T1000 (cell line): ENCODE results near the gene SPATA31C2.
"Not testable (repeated sequence)": the region's sequence is repeated elsewhere in the genome, so short reads cannot be mapped to it uniquely, and the experiment has no call there.

Source experiments
- DNase-seq: peaks from one replicate; lab custom pipeline; 2025; ENCODE audit warnings: mixed read lengths; lab: John Stamatoyannopoulos, UW

SPATA31C2 gene

DNA sequence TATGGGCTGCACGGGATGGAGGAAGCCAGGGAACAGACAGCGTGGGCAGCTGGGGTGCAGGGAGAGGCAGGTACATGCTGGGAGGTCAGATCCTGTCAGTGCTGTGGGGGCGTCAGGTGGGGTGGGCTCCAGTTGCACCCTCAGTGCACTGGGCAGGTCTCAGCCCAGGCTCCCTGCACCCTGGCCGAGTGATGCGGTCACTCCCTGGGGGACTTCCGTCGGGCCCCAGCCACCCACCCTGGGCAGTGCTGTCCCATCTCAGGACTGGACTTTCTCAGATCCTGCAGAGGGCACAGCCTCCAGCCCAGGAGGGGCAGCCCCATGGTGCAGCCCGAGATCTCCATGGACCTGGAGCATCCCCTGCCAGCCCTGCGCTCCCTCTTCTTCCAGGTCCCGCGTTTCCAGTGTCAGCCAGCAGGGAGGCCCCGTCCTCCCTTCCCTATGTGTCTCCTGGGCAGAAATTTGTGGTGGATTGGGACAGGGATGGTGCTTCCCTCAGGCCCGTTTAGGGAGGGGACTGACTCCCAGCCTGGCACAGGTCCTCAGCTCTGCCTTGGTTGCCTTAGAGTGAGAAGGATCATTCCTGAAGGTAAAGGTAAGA lies 10.5 kb downstream of the SPATA31C2 start:
- not testable (repeated sequence) for DNase-seq

DNA sequence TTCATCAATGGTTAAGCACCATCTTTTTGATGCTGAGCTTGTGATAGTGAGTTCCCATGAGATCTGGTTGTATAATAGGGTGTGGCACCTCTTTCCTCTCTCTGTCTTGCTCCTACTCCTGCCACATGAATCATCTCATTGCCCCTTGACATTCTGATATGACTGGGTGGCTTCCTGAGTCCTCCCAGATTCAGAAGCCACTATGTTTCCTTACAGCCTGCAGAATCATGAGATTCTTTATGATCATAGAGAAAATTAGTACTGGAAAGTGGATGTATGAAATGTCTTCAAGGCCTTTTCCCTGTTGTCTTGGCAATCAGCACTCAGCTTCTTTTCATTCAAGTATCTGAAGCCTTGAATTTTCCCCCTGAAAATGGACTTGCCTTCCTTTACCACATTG lies 14.9 kb downstream of the SPATA31C2 start:
- not testable (repeated sequence) for DNase-seq

DNA sequence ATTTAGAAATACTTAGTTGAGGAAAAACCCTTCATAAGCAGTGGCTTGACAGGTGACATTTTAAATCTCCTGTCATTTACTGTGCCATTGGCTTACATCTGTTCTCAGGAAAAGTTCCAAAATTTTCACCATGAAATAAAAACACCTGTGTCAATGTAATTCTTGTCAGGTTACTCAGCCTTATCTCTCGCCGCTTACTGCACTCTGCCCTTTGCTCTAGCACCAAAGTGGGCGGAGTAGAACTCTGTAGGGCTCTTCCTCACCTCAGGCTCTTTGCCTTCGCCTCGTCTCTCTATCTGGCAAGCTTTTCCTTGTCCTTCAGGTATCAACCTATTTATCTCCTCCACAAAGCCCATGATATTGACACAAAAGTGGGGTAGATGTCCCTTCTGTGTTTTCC lies 20.2 kb downstream of the SPATA31C2 start:
- not testable (repeated sequence) for DNase-seq

DNA sequence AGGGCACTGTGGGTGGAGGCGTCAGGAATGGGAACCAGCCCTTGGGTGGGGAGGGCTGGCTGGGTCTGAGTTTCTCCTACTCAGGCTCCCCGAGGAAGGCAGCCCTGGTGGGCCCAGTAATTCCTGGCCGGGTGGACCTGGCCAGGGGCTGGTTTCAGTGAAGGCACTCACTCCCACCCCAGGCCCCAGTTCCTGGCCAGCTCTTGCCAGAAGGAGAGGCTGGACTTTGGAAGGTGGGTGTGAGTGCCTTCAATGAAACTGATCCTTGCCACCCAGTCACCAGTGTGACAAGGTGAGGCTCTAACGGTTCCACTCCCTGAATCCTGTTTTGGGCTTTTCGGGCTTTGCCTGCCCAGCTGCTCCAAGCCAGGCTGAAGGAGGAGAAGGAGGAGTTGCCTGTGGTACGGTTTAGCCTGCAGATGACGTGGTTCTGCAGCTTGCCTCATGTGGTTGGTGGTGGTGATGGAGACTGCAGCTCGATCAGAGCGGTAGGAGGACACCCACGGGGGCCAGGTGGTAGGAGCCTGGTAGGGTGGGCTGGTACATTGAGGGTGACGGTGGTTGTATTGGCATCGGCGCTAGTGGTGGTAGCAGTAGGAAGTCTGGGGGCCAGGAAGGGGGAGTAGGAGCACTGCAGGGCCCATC lies 23.2 kb downstream of the SPATA31C2 start:
- DNase-seq: not testable (repeated sequence)

DNA sequence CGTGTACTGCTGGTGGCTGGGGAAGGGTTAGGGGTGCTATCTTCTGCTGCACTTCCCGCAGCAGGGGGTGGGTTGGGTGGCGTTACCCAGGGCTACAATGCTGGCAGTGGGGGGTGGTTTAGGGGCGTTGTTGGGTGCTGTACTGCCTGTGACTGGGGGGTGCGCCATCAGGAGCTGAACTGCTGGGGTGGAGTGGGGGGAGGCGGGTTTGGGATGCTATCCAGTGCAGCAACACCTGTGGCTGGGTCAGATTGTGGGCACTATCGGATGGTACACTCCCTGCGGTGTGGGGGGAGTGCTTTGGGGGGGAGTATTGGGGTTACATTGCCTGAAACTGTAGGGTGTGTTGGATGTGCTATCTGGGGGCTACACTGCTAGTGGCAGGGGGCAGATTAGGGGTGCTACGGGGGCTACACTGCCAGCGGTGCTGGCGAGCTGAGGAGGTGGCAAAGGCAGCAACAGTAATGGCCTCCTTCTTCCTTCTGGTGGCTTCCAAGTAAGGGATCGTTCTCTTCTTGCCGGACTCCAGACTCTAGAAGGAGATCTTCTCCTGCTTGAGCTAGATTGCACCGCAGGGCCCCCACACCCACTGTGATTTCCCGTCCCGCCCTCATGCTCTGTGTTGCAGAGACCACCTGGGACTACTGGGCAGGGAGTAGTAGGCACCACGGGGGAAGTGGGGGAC lies 23.9 kb downstream of the SPATA31C2 start:
- DNase-seq: not testable (repeated sequence)

DNA sequence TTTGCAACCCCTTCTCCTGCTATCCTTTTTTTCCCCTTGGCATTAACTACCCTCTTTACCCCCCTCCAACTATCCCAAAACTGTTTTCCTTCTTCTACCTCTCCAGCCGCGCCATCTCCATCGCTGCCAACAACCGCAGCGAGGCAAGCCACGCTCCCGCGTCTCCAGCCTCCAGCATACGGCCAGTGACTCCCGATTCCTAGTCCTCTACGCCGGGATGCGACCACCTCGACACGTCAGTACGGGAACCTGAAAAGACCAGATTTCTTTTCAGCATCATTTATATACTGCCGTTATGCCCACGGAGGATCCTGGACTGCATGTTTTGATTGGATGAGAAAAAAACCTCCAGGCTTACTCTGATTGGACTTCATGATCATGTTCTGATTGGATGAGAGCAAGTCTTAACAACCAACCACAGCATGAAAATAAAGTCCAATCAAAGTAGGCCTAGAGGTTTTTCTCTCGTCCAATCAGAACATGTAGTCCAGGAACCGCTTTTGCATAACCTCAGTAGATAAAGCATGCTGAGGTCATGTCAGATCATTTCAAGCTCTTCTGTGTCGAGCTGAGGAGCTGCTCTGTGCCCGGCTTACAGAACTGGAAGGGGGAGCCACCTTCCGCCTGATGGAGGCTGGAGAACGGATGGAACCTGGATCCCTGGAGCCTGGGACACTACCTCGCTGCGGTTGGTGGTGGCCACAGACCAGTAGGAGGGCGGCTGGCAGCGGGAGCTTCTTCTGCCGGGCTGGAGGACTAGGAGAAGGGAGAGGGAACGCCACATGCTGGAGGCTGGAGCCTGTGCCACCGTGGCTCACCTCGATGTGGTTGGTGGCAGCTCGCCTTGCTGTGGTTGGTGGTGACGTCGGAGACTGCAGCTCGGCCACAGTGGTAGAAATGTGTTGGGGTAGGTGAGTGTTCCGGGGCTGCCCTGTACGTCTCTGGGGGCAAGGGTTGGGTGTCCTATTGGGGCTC lies 24.8 kb downstream of the SPATA31C2 start:
- not testable (repeated sequence) for DNase-seq

DNA sequence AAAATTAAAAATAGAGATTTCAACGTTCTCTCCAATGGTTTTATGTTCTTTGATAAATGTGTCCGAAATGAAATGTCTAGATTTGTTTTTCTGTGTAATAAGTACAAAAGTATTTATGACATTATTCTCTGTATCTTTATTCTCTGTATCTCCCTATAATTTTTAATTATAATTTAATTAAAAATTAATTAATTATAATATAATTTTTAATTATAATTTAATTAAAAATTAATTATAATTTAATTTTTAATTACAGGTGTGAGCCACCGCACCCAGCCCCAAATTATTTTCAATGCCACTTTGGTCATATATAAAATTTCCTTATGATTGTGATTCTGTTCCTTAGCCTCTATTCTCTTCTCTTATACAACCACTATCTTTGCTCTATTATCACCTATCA lies 28.2 kb downstream of the SPATA31C2 start:
- DNase-seq: no peak

DNA sequence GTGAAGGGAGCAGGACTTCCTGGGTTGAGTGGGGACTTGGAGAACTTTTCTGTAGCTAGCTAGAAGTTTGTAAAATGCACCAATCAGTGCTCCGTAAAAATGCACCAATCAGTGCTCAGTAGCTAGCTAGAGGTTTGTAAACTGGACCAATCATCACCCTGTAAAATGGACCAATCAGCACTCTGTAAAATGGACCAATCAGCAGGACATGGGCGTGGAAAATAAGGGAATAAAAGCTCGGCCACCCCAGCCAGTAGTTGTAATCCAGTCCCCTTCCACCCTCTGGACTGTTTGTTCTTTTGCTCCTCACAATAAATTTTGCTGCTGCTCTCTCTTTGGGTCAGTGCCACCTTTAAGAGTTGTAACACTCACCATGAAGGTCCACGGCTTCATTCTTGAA lies 29.5 kb downstream of the SPATA31C2 start:
- DNase-seq: no peak

DNA sequence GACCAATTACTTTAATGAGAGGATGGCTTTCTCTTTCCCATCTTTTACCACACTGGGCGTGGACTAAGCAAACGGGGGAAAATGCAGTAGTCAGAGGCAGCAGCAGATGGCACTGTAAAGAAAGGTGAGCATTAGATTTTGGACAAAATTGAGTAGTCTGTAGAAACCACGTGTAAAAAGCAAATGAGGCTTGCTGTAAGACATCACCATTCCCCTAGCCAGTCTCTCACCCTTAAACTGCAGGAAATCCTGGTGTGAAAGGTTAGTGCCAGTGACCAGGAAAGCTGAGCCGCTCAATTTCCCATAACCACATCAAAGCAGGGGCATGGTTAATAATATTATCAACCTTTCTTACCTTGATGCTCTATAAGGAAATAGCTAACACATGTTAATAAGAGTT lies 31.8 kb downstream of the SPATA31C2 start:
- no peak for DNase-seq

DNA sequence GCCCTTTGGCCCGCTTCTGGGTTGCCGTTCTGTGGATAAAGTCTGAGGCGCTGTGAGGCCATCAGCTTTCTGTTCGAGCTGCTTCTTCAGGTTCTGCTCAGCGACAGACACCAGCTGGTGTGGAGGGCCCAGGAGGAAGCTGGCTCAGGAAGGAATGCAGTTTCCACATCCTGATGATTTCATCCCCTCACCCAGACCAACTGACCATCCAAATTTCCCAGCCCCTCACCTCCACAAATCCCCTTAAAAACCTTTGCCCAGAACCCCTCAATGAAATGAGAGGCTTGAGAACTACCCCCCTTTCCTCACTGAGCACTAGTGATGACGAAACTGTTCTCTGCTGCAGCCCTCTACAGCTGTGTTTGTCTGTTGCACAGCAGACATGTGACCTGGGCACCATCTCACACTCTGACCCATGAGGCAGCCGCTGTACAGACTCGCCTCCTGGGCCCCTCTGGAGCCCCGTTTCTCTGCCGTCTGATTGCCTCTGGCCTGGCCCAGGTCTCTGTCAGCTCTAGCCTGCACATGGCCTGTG lies 45.4 kb downstream of the SPATA31C2 start:
- no peak for DNase-seq

DNA sequence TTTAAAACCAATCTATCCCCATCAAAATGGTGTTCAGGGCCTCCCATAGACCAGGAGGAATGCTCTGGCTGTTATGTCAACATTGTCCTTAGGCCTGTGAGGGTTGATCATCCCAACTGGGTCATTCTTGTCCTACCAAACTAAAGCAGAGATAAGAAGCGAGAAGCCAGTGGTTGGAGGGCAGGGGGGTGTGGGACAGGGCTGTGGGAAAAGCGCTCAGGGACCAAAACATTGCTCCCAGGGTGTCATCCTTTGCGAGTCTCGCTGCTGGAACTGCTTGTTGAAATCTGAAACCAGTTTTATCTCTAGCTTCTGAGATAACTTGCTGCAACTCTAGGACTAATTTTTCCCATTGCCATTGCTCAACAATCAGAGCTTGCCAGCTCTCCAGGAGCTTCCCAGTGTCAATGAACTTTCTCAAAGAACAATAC lies 48.1 kb downstream of the SPATA31C2 start:
- no peak for DNase-seq

DNA sequence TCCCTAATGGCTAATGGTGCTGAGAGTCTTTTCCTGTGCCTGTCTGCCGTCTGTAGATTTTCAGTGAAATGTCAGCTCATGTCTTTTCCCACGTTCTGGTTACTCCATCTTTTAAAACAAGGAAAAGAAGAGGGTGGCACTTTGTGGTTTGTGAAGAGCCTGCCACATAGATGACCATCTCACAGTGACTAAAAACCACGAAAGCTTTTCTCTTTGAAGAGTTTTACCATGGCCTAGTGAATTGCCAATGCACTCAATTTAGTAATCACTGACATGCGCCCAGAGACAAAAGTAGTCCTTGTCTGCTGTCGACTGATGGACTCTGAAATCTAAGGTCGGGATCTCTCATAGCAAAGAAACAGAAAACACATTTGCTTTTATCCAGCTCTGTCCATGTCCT lies 50.4 kb downstream of the SPATA31C2 start:
- no peak for DNase-seq

DNA sequence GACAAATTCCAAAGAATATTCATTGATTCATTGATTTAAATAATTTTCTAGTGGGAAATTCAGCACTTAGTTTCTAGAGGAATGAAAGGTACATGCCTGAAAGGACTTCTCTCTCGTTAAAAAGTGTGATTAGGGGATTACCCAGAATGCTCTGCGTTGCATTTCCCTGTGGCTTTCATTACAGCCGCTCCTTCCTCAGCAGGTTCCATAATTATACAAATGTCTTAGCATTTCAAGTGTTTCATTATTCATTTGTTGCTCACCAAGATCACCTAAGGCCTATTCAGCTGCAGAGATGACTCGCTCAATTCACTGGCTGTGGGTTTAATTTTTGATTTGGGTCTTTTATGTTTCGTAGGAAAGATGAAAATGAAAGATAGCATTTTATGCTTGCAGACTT lies 52.8 kb downstream of the SPATA31C2 start:
- DNase-seq: no peak

DNA sequence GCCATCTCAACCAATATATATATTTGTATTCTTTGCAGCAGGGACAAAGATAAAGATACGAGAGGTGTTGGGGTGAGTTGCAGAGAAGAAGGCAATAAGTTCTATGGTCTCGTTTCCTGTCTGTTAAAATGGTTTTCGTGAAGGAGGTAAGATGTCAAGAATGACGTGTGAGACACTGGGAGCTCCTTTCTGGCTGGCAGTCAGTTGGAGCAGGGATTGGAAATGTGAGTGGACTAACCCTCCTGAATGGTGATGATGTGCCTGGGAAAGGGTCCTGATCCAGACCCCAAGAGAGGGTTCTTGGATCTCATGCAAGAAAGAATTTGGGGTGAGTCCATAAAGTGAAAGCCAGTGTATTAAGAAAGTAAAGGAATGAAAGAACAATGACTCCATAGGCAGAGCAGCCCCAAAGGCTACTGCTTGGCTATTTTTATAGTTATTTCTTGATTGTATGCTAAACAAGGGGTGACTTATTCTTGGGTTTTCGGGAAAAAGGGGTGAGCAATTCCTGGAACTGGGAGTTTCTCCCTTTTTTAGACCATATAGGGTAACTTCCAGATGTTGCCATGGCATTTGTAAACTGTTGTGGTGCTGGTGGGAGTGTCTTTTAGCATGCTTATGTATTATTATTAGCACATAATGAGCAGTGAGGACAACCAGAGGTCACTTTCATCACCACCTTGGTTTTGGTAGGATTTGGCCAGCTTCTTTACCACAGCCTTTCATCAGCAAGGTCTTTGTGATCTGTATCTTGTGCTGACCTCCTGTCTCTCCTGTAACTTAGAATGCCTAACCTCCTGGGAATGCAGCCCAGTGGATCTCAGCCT lies 53.7 kb downstream of the SPATA31C2 start:
- DNase-seq: no peak
